K562 (cell line): ENCODE measurements around the gene KCNK4. TPM values are rescaled to one million over a fixed set of nuclear protein-coding genes. Genes with fewer than 3 reads are reported as not detected.

Source experiments
- CBX5 ChIP-seq: IDR thresholded peaks from 2 replicates; pipeline ENCODE4 v1.6.1; 2014; ENCODE audit warnings: low read depth, borderline replicate concordance
- CHD2 ChIP-seq: IDR thresholded peaks from 2 replicates; pipeline ENCODE4 v1.6.1; 2011; ENCODE audit warnings: low read depth, low read length
- CREBBP ChIP-seq: IDR thresholded peaks from one replicate; pipeline ENCODE4 v1.6.1; 2012; ENCODE audit warnings: low read depth, mild to moderate bottlenecking, control low read depth, inconsistent platforms, low read length
- CXXC5 ChIP-seq: fragments of 250-450 bp; sonication (Bioruptor Pico); IDR thresholded peaks from 2 replicates; pipeline ENCODE4 v1.8.0; 2022; ENCODE audit warnings: inconsistent platforms, mild to moderate bottlenecking, moderate library complexity
- E2F1 ChIP-seq: sonication (generic); formaldehyde crosslinking; IDR thresholded peaks from 2 replicates; pipeline ENCODE4 v1.8.1; 2023; ENCODE audit warnings: mild to moderate bottlenecking, missing genetic modification reagents, moderate library complexity
- FOXA3 ChIP-seq, 2 experiments: fragments of 450-650 bp in 1 of 2; sonication (generic) in 1 of 2; formaldehyde crosslinking; IDR thresholded peaks in 1 of 2; conservative IDR thresholded peaks in 1 of 2; 2 replicates each; pipeline versions ENCODE4 v1.4.0 to v1.8.0; 2020 to 2022; ENCODE audit warnings: mild to moderate bottlenecking in 2 of 2, missing genetic modification reagents in 1 of 2
- GTF2F1 ChIP-seq: IDR thresholded peaks from 2 replicates; pipeline ENCODE4 v1.6.1; 2011; ENCODE audit warnings: low read depth, low read length, improper control_type of control experiment
- KLF1 ChIP-seq: fragments of 450-650 bp; IDR thresholded peaks from 2 replicates; pipeline ENCODE4 v1.6.1; 2016; ENCODE audit warnings: missing genetic modification characterization, missing compliant biosample characterization
- KLF6 ChIP-seq: fragments of 250-450 bp; sonication (Bioruptor Pico); IDR thresholded peaks from 2 replicates; pipeline ENCODE4 v1.4.0; 2020; ENCODE audit warnings: mild to moderate bottlenecking, moderate library complexity, borderline replicate concordance
- NFRKB ChIP-seq: fragments of 450-650 bp; IDR thresholded peaks from 2 replicates; pipeline ENCODE4 v1.6.1; 2016; ENCODE audit warnings: low read depth
- PHF21A ChIP-seq: fragments of 450-650 bp; IDR thresholded peaks from 2 replicates; pipeline ENCODE4 v1.6.1; 2017; ENCODE audit warnings: low read depth, borderline replicate concordance
- RBM25 ChIP-seq: fragments of 200-400 bp; formaldehyde crosslinking; IDR thresholded peaks from 2 replicates; pipeline ENCODE4 v1.6.1; 2018; ENCODE audit warnings: low read length, low read depth, moderate library complexity; ENCODE audit not compliant: severe bottlenecking
- SIN3B ChIP-seq: fragments of 450-650 bp; IDR thresholded peaks from 2 replicates; pipeline ENCODE4 v1.6.1; 2017; ENCODE audit warnings: low read depth, mild to moderate bottlenecking, moderate library complexity
- SNAPC5 ChIP-seq: fragments of 250-450 bp; sonication (Bioruptor Pico); IDR thresholded peaks from 2 replicates; pipeline ENCODE4 v1.8.0; 2021; ENCODE audit warnings: moderate library complexity, mild to moderate bottlenecking, inconsistent platforms
- STAT6 ChIP-seq: sonication (generic); formaldehyde crosslinking; IDR thresholded peaks from 2 replicates; pipeline ENCODE4 v1.8.1; 2023; ENCODE audit warnings: mild to moderate bottlenecking, missing genetic modification reagents
- TAF15 ChIP-seq: fragments of 200-400 bp; formaldehyde crosslinking; IDR thresholded peaks from 2 replicates; pipeline ENCODE4 v1.6.1; 2017; ENCODE audit warnings: mild to moderate bottlenecking, low read depth, low read length, moderate library complexity
- TFAP4 ChIP-seq: sonication (generic); formaldehyde crosslinking; IDR thresholded peaks from 2 replicates; pipeline ENCODE4 v1.8.0; 2022; ENCODE audit warnings: missing genetic modification reagents, mild to moderate bottlenecking, moderate library complexity, borderline replicate concordance
- TOE1 ChIP-seq, 2 experiments: fragments of 450-650 bp in 1 of 2; sonication (generic) in 1 of 2; formaldehyde crosslinking in 1 of 2; IDR thresholded peaks; 2 replicates each; pipeline versions ENCODE4 v1.7.1 to v1.8.0; 2016 to 2022; ENCODE audit warnings: borderline replicate concordance in 2 of 2, mild to moderate bottlenecking in 2 of 2, antibody characterized with exemption in 1 of 2, inconsistent platforms in 1 of 2, low read depth in 1 of 2, missing genetic modification reagents in 1 of 2, moderate library complexity in 1 of 2
- ZNF197 ChIP-seq: fragments of 200-800 bp; sonication (Bioruptor generic); IDR thresholded peaks from 2 replicates; pipeline ENCODE4 v1.6.1; 2016; ENCODE audit warnings: low read depth, missing genetic modification characterization, missing compliant biosample characterization
- ZNF764 ChIP-seq: fragments of 250-450 bp; sonication (Bioruptor Pico); IDR thresholded peaks from 2 replicates; pipeline ENCODE4 v1.4.0; 2020; ENCODE audit warnings: low read depth, mild to moderate bottlenecking, moderate library complexity
- polyA plus RNA-seq, 8 experiments: library from polyadenylated mRNA; depleted of rRNA in 4 of 8; stranded (reverse) in 5 of 8; unstranded in 3 of 8; fragments of >200 nt; fragmentation: Nextera tagmentation in 2 of 8; fragmentation: Illumina TruSeq in 1 of 8; extraction: Ambion mirVana in 2 of 8; extraction: Trizol in 1 of 8; gene quantifications; 2 replicates each; pipeline versions ENCODE4 v1.2.1 to v1.2.3, GENCODE V29; 2011 to 2014; ENCODE audit warnings: inconsistent platforms in 1 of 8, missing spikeins in 1 of 8
- total RNA-seq, 7 experiments: library from RNA; depleted of rRNA in 6 of 7; stranded (reverse); fragments of >200 nt in 6 of 7; fragmentation: Illumina TruSeq in 2 of 7; extraction: Trizol in 2 of 7; gene quantifications; 2 replicates each; pipeline versions ENCODE4 v1.2.1 to v1.2.3, GENCODE V29; 2011 to 2021; ENCODE audit warnings: low replicate concordance in 1 of 7

KCNK4 gene
- total and polyA plus RNA-seq, 9 of the 15 experiments (the other 6 are each of a cell fraction or from before 2014, with no cell fraction given), result not detected

- TF ChIP-seq CBX5 (no peak), KLF6 (peak; percentile 88; the same call in 1 of the 2 replicates), CREBBP (no peak), GTF2F1 (no peak), ZNF764 (CRISPR knock-in tag) (no peak), PHF21A (no peak), STAT6 (CRISPR knock-in tag) (no peak; the same call in 1 of the 2 replicates), E2F1 (peak; percentile 74), RBM25 (no peak), NFRKB (peak; percentile 84), TAF15 (no peak), TOE1 (IDR thresholded peaks at IDR 0.05; ENCODE audit: borderline replicate concordance) (peak; percentile 59; the same call in 1 of the 2 replicates), TOE1 (CRISPR knock-in tag; IDR thresholded peaks at IDR 0.05; ENCODE audit: borderline replicate concordance, low read depth) (no peak), CHD2 (peak; percentile 67), CXXC5 (CRISPR knock-in tag) (peak; percentile 90), SIN3B (no peak), TFAP4 (peak; percentile 80; the same call in 1 of the 2 replicates), FOXA3 (CRISPR knock-in tag; conservative IDR thresholded peaks at IDR 0.05 in 1 of 2, IDR thresholded peaks at IDR 0.05 in 1 of 2) (peak in 1 of 2 experiments; percentile 47; a peak in 1 of 4 replicates), KLF1 (tag) (peak; percentile 82), SNAPC5 (CRISPR knock-in tag) (no peak), ZNF197 (CRISPR knock-in tag) (no peak)
These were observed 44.0 kb upstream of the KCNK4 start, which contains the start of gene PPP1R14B (continued) for GRCh38 chr11:64246871-64247728.
